Colonic mucosa (tissue), 4 donors: Measurements from ENCODE around the gene RICTOR. TPM values are rescaled to one million over a fixed set of nuclear protein-coding genes. Genes with fewer than 3 reads are reported as not detected.

Experiments
- DNase-seq: peaks from one replicate; pipeline ENCODE4 v3.0.0-alpha.2; 2020
- H3K27ac ChIP-seq: fragments of 200-600 bp; one replicate; pipeline ENCODE4 v1.8.0; 2021
- H3K27me3 ChIP-seq: fragments of 200-600 bp; one replicate; pipeline ENCODE4 v1.8.0; 2021
- H3K36me3 ChIP-seq: fragments of 200-600 bp; one replicate; pipeline ENCODE4 v1.8.0; 2021
- H3K4me1 ChIP-seq: fragments of 200-600 bp; one replicate; pipeline ENCODE4 v1.8.0; 2021; ENCODE audit warnings: mild to moderate bottlenecking
- H3K4me3 ChIP-seq: fragments of 200-600 bp; one replicate; pipeline ENCODE4 v1.8.0; 2021
- H3K9ac ChIP-seq, 2 donors: one replicate each; pipeline ENCODE4 v1.7.0; 2013; ENCODE audit warnings: control low read depth in 2 of 2, low read depth in 2 of 2, low read length in 2 of 2
- H3K9me3 ChIP-seq: fragments of 200-600 bp; one replicate; pipeline ENCODE4 v1.8.0; 2021
- CTCF ChIP-seq: fragments of 200-600 bp; IDR thresholded peaks from one replicate; pipeline ENCODE4 v1.8.0; 2022; ENCODE audit warnings: antibody characterized with exemption, mild to moderate bottlenecking
- intact Hi-C: fragments of 100-400 bp; cut with DNase I; formaldehyde crosslinking; loops from one replicate; pipeline ENCODE4 v1.14.1; 2022
- total RNA-seq, 2 donors: library from RNA; stranded (reverse); fragmentation: NEBNext Ultra II Directional in 1 of 2; extraction: Animal tissue kit (Norgen Biotek cat#: 25700) in 1 of 2; gene quantifications; one replicate each; pipeline ENCODE4 v1.2.1, GENCODE V29; 2021
- donor health status: healthy.
- donor health status: DM: no; HTN: no; CAD: no.
- donor health status: DM: no; HTN: no; CAD: no.

Gene RICTOR
- total RNA-seq, 2 donors from 2014 or later: 15.1 to 32.9 TPM

GRCh38 chr5:39118638-39119037 is 44.4 kb upstream of the RICTOR start:
- Histone ChIP-seq H3K27me3 (no peaks in the 10 kb centered on the region), H3K4me3 (no peak overlapping the region), H3K27ac (no peak overlapping the region), H3K9ac (no peak overlapping the region), H3K9me3 (no peaks in the 10 kb centered on the region), H3K4me1 (no peaks in the 10 kb centered on the region), H3K36me3 (no peaks in the 10 kb centered on the region)
- intact Hi-C loops: no loop called here
- DNase-seq: no peak
- TF ChIP-seq CTCF: no peak

DNA sequence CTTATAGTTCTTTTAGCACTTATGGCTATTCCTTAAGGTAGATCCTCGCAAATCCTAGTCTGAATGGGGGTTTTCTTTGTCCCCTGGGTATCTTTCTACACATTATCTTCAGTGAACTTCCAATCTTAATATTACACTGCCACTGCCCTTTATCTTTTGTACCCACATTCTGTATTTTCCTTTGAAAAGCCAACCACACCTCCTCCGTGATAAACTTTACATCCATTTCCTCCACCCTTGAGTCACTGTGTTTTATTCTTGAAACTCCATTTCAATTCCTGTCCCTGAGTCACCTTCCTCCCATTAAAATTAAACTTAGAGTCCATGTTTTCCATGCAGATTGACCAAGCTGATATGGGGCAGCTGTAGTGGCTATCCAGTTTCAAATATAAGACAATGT is 43.2 kb upstream of the RICTOR start:
- Histone ChIP-seq H3K9me3 (no peaks in the 10 kb centered on the region), H3K36me3 (no peaks in the 10 kb centered on the region), H3K27ac (no peak overlapping the region), H3K27me3 (no peaks in the 10 kb centered on the region), H3K4me1 (no peaks in the 10 kb centered on the region), H3K4me3 (no peak overlapping the region), H3K9ac (no peak overlapping the region)
- intact Hi-C loops: no loop called here
- no peak for DNase-seq
- no peak for TF ChIP-seq CTCF

DNA sequence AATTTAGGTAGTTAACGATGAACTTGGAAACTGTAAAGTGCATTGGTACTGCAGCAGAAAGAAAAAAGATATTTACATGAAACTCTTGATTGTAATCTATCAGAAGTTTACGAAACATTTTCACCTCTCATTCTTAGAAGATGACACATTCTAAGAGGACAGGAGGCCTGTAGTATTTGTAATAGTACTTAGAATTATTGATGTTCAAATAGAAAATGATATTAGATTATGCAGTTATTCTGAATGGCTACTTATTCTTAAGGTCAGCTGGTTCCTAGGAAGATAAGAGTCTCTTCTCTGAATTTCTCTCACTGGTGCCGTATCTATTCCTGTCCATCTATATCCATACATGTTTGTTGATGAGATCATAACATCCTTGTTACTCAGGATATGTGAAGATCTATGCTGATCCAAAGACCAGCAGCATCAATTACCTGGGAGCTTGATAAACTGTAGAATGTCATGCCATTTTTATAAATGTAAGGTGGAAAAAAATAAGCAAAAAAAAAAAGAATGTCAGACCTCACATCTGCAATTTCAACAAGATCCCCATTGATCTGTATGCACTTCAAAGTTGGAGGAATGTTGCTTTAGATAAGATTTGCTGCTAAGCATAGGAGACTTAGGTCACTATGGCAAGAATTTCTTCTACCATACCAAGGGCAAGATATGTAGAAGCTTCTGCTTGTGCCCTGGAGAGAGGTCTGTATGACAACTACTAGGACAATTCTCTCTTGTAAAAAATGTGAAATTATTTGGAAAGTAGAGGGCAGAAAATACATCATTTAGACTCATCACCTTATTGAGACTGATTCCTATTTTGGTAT is 42.4 kb upstream of the RICTOR start:
- no peak for DNase-seq
- Histone ChIP-seq H3K9me3 (no peaks in the 10 kb centered on the region), H3K4me1 (no peaks in the 10 kb centered on the region), H3K9ac (no peak overlapping the region), H3K36me3 (no peaks in the 10 kb centered on the region), H3K4me3 (no peak overlapping the region), H3K27me3 (no peaks in the 10 kb centered on the region), H3K27ac (no peak overlapping the region)
- TF ChIP-seq CTCF: no peak
- intact Hi-C loops: no loop called here

DNA sequence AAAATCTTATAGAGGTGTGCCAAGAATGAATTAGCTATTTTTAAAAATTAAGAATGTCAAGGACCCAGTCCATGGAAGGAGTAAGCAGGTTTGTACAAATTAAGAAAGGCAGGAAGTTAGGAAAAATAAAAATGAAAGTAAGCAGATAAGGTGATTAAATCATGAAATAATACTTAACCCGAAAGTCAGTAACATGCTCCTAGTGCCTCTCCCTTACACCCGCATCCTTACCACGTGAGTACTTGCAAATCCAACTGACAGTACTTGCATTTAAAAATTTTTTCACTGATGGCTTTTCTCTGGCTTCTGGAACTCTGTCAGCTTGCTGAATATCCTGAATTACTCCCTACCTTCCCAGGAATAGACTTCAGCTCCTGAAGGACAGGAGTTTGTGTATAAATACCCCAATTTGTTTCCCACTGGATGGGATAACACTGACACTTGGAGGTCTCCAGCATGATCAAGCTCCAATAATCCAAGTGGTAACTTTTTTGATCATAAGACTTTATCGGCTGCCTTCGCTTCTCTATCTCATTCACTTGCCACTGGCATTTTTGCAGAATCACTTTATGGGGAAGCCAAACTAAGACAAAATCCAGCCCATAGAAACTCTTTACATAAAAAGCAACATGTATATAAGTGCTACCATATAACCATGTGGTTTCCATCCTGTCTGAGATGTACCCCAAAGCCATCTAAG is 41.6 kb upstream of the RICTOR start:
- no peaks in the 10 kb centered on the region for H3K27me3 ChIP-seq

GRCh38 chr5:39114155-39114554 is 40.0 kb upstream of the RICTOR start:
- Histone ChIP-seq H3K27me3 (no peaks in the 10 kb centered on the region), H3K27ac (no peak overlapping the region), H3K36me3 (no peaks in the 10 kb centered on the region), H3K4me1 (no peaks in the 10 kb centered on the region), H3K9me3 (no peaks in the 10 kb centered on the region), H3K4me3 (no peak overlapping the region), H3K9ac (no peak overlapping the region)
- TF ChIP-seq CTCF: no peak
- intact Hi-C loops: no loop called here
- no peak for DNase-seq

More for the DNA sequence above, 41.6 kb upstream of the RICTOR start:
- H3K9me3 ChIP-seq: no peaks in the 10 kb centered on the region
- intact Hi-C loops: no loop called here
- no peak overlapping the region for H3K27ac ChIP-seq
- no peaks in the 10 kb centered on the region for H3K36me3 ChIP-seq
- H3K4me1 ChIP-seq: no peaks in the 10 kb centered on the region
- DNase-seq: no peak
- no peak for TF ChIP-seq CTCF
- no peak overlapping the region for H3K4me3 ChIP-seq
- H3K9ac ChIP-seq: no peak overlapping the region
